Hypothalamus (tissue), 51 donors: Measurements from ENCODE around the gene RAB43.

Source experiments
- DNase-seq, 51 donors: peaks; one replicate each; lab custom pipeline; 2025; lab: John Stamatoyannopoulos, UW

The RAB43 gene

GRCh38 chr3:129061888-129062834 is 59.4 kb downstream of the RAB43 start:
- DNase-seq = no peak

GRCh38 chr3:129061023-129061887 is 60.3 kb downstream of the RAB43 start:
- no peak for DNase-seq

- DNase-seq = no peak
Observed at GRCh38 chr3:129060276-129061022, 61.2 kb downstream of the RAB43 start, which contains the start of gene GP9. GP9 (plus strand) TSS chr3:129060779; CDS start chr3:129061740, 961 bp downstream.

- no peak for DNase-seq
Observed at GRCh38 chr3:129059311-129059958, 62.2 kb downstream of the RAB43 start.

GRCh38 chr3:129058441-129059200 is 63.0 kb downstream of the RAB43 start:
- DNase-seq = peak in 25 of 51 donors; percentile 8 to 70 (median 35)

- DNase-seq = no peak
Observed at GRCh38 chr3:129057249-129057648, 64.4 kb downstream of the RAB43 start.

GRCh38 chr3:129056451-129057173 is 65.0 kb downstream of the RAB43 start:
- DNase-seq = no peak

- DNase-seq = no peak
Observed at GRCh38 chr3:129054605-129055104, 66.9 kb downstream of the RAB43 start.

GRCh38 chr3:129052675-129053074 is 68.9 kb downstream of the RAB43 start:
- DNase-seq = no peak

- DNase-seq = no peak
Observed at GRCh38 chr3:129051871-129052340, 69.7 kb downstream of the RAB43 start.

GRCh38 chr3:129050556-129051295 is 70.9 kb downstream of the RAB43 start:
- no peak for DNase-seq

GRCh38 chr3:129047553-129047839 is 74.1 kb downstream of the RAB43 start:
- DNase-seq = no peak

GRCh38 chr3:129046732-129047552 is 74.7 kb downstream of the RAB43 start:
- DNase-seq = no peak

- DNase-seq = no peak
Observed at GRCh38 chr3:129046037-129046731, 75.4 kb downstream of the RAB43 start.

GRCh38 chr3:129045675-129046036 is 75.9 kb downstream of the RAB43 start:
- DNase-seq = no peak

GRCh38 chr3:129040579-129041300 is 80.9 kb downstream of the RAB43 start:
- no peak for DNase-seq
